Measurements from ENCODE around the gene ZGRF1. TPM values are rescaled to one million over a fixed set of nuclear protein-coding genes. Genes with fewer than 3 reads are reported as not detected.

The ZGRF1 gene
- total and polyA plus RNA-seq, 2 donors (not counting 3 experiments of a cell fraction or from before 2014, with no cell fraction given), result 2.4 to 14.4 TPM

DNA sequence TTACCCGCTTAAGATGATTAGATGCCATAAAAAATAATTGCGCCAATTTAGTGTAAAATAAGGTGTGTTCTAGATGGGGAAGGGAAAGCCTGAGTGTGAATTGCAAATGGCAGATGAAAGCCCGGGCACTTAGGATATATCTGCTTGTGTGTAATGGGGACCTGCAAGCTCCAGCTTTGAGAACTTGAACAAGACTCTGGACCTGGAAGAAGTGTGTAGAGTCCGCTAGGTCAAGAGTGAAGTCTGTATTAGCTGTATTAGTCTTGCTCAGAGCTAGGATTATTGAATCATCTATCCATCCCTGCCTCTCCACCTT, 124.9 kb downstream of the ZGRF1 start:
- H3K9me3 ChIP-seq (replicated peaks; ENCODE audit: control insufficient read depth, insufficient read depth, low read length), result no peaks in the 10 kb centered on the region
- intact Hi-C loops (cut with micrococcal nuclease), result no loop called here
- no peaks in the 10 kb centered on the region for H3K36me3 ChIP-seq (ENCODE audit: control insufficient read depth in 2 of 2, extremely low read depth in 1 of 2, insufficient read depth in 2 of 2, low read length in 2 of 2)
- peaks cover 68 to 91% of the 10 kb centered on the region in 2 experiments for H3K27me3 ChIP-seq (ENCODE audit: control insufficient read depth in 2 of 2, insufficient read depth in 2 of 2, low read length in 2 of 2)
- FAIRE-seq (no peak), DNase-seq (ENCODE audit: low read depth, low spot score) (no peak)
- H3K27ac ChIP-seq (ENCODE audit: insufficient read depth, low read depth, low read length), result no peak overlapping the region
- H3K4me2 ChIP-seq (ENCODE audit: insufficient read depth, low read length), result no peak overlapping the region
- no peak overlapping the region for H2AFZ ChIP-seq (ENCODE audit: low read depth, low read length)
- dilution Hi-C loops (cut with MboI; ENCODE audit: extremely low pct_ligation_motif_present, low sequenced_read_pairs), result no loop called here
- no peak overlapping the region for H3K9ac ChIP-seq (replicated peaks; ENCODE audit: extremely low read depth, insufficient read depth, low read length)
- H3K9me1 ChIP-seq (replicated peaks; ENCODE audit: control insufficient read depth, extremely low read depth, insufficient read depth, low read length), result no peaks in the 10 kb centered on the region
- peaks cover 14% of the 10 kb centered on the region for H3K4me1 ChIP-seq (ENCODE audit: control insufficient read depth, extremely low read depth, insufficient read depth, low read length)
- TF ChIP-seq EZH2 (IDR thresholded peaks at IDR 0.05; ENCODE audit: borderline replicate concordance, low read depth, low read length, severe bottlenecking), result no peak
- TF ChIP-seq, protein P1, sequence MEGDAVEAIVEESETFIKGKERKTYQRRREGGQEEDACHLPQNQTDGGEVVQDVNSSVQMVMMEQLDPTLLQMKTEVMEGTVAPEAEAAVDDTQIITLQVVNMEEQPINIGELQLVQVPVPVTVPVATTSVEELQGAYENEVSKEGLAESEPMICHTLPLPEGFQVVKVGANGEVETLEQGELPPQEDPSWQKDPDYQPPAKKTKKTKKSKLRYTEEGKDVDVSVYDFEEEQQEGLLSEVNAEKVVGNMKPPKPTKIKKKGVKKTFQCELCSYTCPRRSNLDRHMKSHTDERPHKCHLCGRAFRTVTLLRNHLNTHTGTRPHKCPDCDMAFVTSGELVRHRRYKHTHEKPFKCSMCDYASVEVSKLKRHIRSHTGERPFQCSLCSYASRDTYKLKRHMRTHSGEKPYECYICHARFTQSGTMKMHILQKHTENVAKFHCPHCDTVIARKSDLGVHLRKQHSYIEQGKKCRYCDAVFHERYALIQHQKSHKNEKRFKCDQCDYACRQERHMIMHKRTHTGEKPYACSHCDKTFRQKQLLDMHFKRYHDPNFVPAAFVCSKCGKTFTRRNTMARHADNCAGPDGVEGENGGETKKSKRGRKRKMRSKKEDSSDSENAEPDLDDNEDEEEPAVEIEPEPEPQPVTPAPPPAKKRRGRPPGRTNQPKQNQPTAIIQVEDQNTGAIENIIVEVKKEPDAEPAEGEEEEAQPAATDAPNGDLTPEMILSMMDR (IDR thresholded peaks at IDR 0.05; ENCODE audit: extremely low read depth in 1 of 2, insufficient read depth in 1 of 2, low read depth in 1 of 2, low read length in 2 of 2), result no peak
- no peak for TF ChIP-seq JUN (IDR thresholded peaks at IDR 0.05; ENCODE audit: borderline replicate concordance, insufficient read depth, insufficient read length, low read depth)
- TF ChIP-seq, protein P2, sequence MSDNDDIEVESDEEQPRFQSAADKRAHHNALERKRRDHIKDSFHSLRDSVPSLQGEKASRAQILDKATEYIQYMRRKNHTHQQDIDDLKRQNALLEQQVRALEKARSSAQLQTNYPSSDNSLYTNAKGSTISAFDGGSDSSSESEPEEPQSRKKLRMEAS (IDR thresholded peaks at IDR 0.05; ENCODE audit: insufficient read depth, insufficient read length), result no peak
- no peak for TF ChIP-seq MYC (IDR thresholded peaks at IDR 0.05; ENCODE audit: low read depth, low read length)
- no peak for TF ChIP-seq GATA2 (IDR thresholded peaks at IDR 0.05; ENCODE audit: insufficient read depth, insufficient read length, low read depth, low read length)
- TF ChIP-seq FOS (IDR thresholded peaks at IDR 0.05; ENCODE audit: borderline replicate concordance, insufficient read depth, low read length), result no peak
- no peak for TF ChIP-seq POLR2AphosphoS5 (IDR thresholded peaks at IDR 0.05; ENCODE audit: insufficient read depth, low read depth, low read length)
- no peak for TF ChIP-seq POLR2A (IDR thresholded peaks at IDR 0.05; ENCODE audit: low read depth, low read length)
- POLR2A ChIA-PET, result no interaction called here
- H4K20me1 ChIP-seq (replicated peaks; ENCODE audit: control insufficient read depth, extremely low read depth, insufficient read depth, low read length), result no peaks in the 10 kb centered on the region
- H3K4me3 ChIP-seq (replicated peaks in 1 of 3; ENCODE audit: insufficient read depth in 1 of 3, low read depth in 1 of 3, low read length in 3 of 3), result no peak overlapping the region
- CTCF ChIA-PET, result interaction anchor here (2.1 kb wide), 1 partner anchor 11 kb away, joined by 9 read pairs; no protein-coding TSS in a partner anchor
- BruUV-seq (replicated peaks), result no TSS peak
- H3K79me2 ChIP-seq (ENCODE audit: control insufficient read depth, insufficient read depth, low read length), result no peaks in the 10 kb centered on the region

All from endothelial cell of umbilical vein (primary cell).